HG03060 (cell line): Measurements from ENCODE around the gene OR10H5.
"Not testable (repeated sequence)": the region's sequence is repeated elsewhere in the genome, so short reads cannot be mapped to it uniquely, and the experiment has no call there.

Source experiments
- ATAC-seq: cut with Tn5 transposase; IDR thresholded peaks from one replicate; pipeline ENCODE4 v1.9.1; 2021; ENCODE audit warnings: low read depth, moderate number of reproducible peaks; ENCODE audit not compliant: unreplicated experiment

The OR10H5 gene

GRCh38 chr19:15810335-15810734, 22.9 kb downstream of the OR10H5 start:
- no peak for ATAC-seq

DNA sequence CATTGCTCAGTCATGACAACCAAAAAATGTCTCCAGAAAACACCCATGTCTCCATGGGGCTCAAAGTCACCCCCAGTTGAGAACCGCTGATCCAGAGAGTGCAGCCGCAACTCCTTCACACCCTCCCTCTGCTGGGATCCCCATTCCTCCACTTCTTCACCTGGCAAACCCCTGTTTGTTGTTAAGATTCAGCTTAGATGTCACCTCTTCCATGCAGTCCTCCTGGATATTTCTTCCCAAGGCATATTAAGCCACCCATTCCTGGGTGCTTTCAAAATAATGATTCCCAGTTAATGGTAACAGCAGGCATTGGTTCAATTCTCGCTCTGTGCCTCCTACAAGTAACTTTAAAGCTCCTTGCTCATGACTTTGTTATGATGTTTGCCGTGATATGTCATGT, 24.0 kb downstream of the OR10H5 start:
- ATAC-seq, result no peak

GRCh38 chr19:15812060-15812722, 24.7 kb downstream of the OR10H5 start:
- ATAC-seq, result no peak

DNA sequence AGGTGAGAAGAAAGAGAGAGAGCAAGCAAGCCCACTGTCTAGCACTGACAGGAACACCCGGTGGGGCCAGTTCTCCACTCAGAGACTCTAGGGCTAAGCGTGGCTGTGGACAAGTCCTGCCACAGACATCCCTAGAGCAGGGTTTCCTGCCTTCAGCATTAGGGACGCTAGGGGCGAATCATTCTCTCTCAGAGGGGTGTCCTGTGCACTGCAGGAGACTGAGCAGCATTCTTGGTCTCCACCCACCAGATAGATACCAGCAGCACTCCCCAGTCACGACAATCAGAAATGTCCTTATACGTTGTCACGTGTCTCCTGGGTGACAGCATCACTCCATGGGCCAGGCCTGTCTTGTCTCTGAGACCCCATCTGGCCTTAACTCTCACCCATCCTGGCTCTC, 26.5 kb downstream of the OR10H5 start:
- ATAC-seq, result no peak

DNA sequence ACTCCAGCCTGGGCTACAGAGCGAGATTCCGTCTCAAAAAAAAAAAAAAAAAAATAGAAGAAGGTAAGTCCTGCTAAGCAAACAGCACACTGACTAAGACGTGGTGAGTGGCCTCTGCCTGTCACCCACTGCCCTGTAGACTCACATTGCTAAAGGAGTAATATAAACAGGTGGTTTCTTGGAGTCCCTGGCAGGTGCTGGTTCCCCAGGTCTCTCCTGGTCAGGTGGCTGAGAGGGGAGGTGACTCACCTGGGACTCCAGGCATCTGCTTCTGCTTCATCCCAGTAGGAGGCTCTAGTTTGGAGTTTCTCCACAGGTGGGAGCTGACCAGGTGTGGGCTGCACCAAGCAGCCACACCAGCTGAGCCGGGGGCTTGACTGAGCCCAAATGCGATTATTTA, 27.8 kb downstream of the OR10H5 start, which contains the start of gene OR10H1:
OR10H1 (minus strand) TSS at position 359 of the 400 bp plus-strand sequence. CDS start 7,627 bp downstream, outside the sequence.
- no peak for ATAC-seq

- ATAC-seq, result no peak
Observed at GRCh38 chr19:15820646-15821045, 33.2 kb downstream of the OR10H5 start.

- ATAC-seq, result no peak
Observed at GRCh38 chr19:15825753-15826152, 38.3 kb downstream of the OR10H5 start.

DNA sequence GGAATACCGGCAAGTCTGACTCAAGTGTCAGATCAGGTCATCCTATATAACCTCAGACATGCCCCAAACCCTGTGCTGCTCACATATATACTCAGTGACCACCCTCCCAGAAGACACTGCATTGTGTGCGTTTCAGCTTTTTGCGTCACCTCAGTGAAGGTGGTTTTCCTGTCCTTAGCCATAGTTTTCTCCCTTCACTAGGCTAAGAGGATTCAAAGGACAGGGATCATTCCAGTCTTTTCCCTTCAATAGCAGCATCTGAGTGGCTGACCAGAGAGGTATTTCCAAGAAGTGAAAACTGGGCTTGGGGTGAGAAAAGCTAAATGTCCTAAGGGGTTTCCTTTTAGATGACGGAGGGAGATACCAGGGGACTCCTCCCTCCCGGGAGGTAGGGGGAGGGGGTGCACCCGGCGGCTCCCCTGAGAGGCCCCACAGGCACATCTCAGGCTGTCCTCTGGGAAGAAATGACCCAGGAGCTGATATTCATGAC, 40.7 kb downstream of the OR10H5 start:
- no peak for ATAC-seq

- not testable (repeated sequence) for ATAC-seq
Observed at GRCh38 chr19:15828611-15829305, 41.3 kb downstream of the OR10H5 start.

DNA sequence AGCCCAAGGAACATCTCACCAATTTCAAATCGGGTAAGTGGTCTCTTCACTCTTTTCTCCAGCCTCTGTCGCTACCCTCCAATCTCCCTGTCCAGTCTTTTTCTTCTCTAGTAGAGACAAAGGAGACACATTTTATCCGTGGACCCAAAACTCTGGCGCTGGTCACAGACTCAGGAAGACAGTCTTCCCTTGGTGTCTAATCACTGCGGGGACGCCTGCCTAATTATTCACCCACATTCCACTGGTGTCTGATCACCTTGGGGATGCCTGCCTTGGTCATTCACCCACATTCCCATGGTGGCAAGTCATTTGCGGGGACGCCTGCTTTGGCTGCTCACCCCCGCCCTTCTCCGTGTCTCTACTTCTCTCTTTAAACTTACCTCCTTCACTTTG, 41.8 kb downstream of the OR10H5 start:
- no peak for ATAC-seq

- no peak for ATAC-seq
Observed at GRCh38 chr19:15829786-15830185, 42.3 kb downstream of the OR10H5 start.

DNA sequence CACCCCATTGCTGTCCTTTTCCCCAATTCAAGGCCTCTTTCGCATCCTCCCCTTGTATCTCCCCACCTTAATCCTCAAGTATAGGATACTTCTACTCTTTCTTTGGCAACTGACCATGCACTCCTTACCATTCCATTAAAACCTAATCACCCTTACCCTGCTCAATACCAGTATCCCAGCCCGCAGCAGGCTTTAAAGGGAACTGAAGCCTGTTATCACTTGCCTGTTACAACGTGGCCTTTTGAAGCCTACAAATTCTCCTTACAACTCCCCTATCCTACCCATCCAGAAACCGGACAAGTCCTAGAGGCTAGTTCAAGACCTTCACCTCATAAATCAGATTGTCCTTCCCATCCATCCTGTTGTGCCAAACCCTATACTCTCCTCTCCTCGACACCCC, 44.2 kb downstream of the OR10H5 start:
- no peak for ATAC-seq

GRCh38 chr19:15834232-15834631, 46.8 kb downstream of the OR10H5 start:
- ATAC-seq, result not testable (repeated sequence)

DNA sequence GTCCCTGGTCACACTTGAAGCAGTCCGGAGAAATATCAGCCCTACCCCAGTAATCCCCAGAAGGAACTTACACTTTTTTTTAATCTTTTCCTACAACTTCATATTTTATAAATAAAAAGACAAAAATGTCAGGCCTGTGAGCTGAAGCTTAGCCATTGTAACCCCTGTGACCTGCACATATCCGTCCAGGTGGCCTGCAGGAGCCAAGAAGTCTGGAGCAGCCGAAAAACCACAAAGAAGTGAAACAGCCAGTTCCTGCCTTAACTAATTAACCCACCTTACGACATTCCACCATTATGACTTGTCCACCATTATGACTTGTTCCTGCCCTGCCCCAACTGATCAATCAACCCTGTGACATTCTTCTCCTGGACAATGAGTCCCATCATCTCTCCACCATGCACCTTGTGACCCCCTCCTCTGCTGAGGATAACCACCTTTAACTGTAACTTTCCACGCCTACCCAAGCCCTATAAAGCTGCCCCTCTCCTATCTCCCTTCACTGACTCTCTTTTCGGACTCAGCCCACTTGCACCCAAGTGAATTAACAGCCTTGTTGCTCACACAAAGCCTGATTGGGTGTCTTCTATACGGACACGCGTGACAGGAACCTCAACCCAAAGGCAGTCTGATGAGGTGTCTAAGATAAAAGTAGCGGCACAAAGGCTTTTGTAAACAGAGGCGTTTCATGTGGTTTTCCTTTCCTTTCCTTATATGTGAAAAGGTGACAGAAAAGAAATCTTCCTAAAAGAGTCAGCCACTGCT, 48.3 kb downstream of the OR10H5 start:
- not testable (repeated sequence) for ATAC-seq

GRCh38 chr19:15836330-15837220, 49.1 kb downstream of the OR10H5 start:
- ATAC-seq, result peak; percentile 93

DNA sequence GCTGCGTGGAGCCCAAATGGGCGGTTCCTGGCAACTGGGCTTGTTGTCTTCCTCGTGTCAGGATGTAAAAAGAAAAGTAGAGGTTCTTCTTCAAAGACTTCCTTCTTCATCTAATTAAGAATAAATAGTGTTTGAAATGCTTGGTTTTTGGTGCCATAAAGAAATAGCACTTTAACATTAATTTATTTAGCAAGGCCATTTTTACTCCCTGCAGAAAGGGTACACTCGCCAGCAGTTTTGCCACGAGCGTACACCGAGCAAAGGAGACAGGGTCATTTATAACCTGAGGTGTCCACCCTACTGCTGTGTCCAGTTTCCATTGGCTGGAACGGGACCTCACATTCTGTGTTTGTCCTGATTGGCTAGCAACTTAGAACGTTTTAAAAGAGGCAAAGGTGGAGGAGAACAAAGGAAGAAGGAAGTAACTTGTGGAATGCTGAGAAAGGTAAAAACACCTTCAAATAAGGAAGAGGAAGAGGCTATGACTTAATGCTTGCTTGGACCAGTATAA, 49.8 kb downstream of the OR10H5 start:
- no peak for ATAC-seq

- no peak for ATAC-seq
Observed at GRCh38 chr19:15838351-15838750, 50.9 kb downstream of the OR10H5 start.

DNA sequence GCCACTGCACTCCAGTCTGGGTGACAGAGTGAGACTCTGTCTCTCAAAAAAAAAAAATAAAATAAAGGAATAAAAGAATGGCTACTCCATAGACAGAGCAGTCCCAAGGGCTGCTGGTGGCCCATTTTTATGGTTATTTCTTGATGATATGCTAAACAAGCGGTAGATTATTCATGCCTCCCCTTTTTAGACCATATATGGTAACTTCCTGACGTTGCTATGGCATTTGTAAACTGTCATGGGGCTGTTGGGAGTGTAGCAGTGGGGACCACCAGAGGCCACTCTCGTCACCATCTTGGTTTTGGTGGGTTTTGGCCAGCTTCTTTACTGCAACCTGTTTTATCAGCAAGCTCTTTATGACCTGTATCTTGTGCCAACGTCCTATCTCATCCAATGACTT, 52.4 kb downstream of the OR10H5 start:
- not testable (repeated sequence) for ATAC-seq

- no peak for ATAC-seq
Observed at GRCh38 chr19:15840833-15841232, 53.4 kb downstream of the OR10H5 start.
